ENCODE data around the gene HBM. TPM values are rescaled to one million over a fixed set of nuclear protein-coding genes. Genes with fewer than 3 reads are reported as not detected.

Gene HBM
- total RNA-seq, 1 experiment from 2014 or later = not detected

DNA sequence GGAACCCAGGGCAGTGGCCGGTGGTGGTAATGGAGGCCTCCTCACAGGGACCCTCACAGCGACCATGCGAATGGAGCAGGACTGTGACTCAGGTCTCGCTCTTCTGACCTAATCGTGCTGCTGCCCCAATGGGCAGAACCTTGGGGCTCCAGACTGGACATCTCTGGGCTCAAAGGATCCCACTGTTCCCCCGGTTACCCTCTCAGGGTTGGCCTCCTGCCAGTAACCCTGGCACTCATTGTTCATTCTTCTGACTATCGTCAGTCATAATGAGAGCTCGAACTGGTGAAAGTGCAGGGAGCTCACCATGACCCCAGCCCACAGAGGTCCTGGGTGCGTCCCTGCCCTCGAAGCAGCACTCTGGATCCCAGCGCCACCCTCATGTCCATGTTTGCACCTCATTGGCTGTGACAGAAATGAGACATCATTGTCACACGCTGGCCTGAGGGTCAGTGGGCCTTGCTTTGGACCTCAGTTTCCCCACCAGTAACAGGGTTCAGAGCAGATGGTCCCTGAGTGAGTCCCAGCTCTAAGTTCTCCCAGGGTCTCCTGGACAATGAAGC is 23.3 kb upstream of the HBM start:
- H2AK5ac ChIP-seq (ENCODE audit: insufficient read length, low read length) = no peak overlapping the region
- H2BK12ac ChIP-seq (ENCODE audit: insufficient read length, low read depth, low read length) = no peak overlapping the region
- no peak overlapping the region for H3T11ph ChIP-seq (ENCODE audit: low read length)
- no peaks in the 10 kb centered on the region for H3K4me1 ChIP-seq (ENCODE audit: insufficient read depth, low read length)
- H3K4me3 Mint-ChIP-seq = no peak overlapping the region
- H3K27ac Mint-ChIP-seq = no peak overlapping the region
- TF ChIP-seq, protein P1, sequence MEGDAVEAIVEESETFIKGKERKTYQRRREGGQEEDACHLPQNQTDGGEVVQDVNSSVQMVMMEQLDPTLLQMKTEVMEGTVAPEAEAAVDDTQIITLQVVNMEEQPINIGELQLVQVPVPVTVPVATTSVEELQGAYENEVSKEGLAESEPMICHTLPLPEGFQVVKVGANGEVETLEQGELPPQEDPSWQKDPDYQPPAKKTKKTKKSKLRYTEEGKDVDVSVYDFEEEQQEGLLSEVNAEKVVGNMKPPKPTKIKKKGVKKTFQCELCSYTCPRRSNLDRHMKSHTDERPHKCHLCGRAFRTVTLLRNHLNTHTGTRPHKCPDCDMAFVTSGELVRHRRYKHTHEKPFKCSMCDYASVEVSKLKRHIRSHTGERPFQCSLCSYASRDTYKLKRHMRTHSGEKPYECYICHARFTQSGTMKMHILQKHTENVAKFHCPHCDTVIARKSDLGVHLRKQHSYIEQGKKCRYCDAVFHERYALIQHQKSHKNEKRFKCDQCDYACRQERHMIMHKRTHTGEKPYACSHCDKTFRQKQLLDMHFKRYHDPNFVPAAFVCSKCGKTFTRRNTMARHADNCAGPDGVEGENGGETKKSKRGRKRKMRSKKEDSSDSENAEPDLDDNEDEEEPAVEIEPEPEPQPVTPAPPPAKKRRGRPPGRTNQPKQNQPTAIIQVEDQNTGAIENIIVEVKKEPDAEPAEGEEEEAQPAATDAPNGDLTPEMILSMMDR (conservative IDR thresholded peaks at IDR 0.05) = no peak
- H3K9me3 Mint-ChIP-seq = no peaks in the 10 kb centered on the region
- no peaks in the 10 kb centered on the region; a peak in 2 of 7 replicates for H3K36me3 Mint-ChIP-seq (ENCODE audit: insufficient read depth in 1 of 3, low read depth in 3 of 3)
- no peak overlapping the region for H4K91ac ChIP-seq (ENCODE audit: insufficient read length, low read depth, low read length)
- H3K23me2 ChIP-seq (ENCODE audit: insufficient read length, low read depth, low read length, poor library complexity, severe bottlenecking) = no peaks in the 10 kb centered on the region
- H3K56ac ChIP-seq (ENCODE audit: insufficient read length, low read depth, low read length) = no peak overlapping the region
- H3K18ac ChIP-seq (ENCODE audit: insufficient read length, low read depth, low read length) = no peak overlapping the region
- no peak overlapping the region for H2BK120ac ChIP-seq (ENCODE audit: low read depth, low read length, poor library complexity, severe bottlenecking)
- H3K4ac ChIP-seq (ENCODE audit: low read depth, low read length) = no peak overlapping the region
- WGBS (ENCODE audit: extremely low coverage, insufficient read length, low lambda C conversion rate) = no CpG with 5 or more reads among the region's 12 CpGs
- H2AFZ ChIP-seq (ENCODE audit: low read length) = no peak overlapping the region
- H2BK20ac ChIP-seq (ENCODE audit: low read depth, low read length, poor library complexity, severe bottlenecking) = no peak overlapping the region
- H3K14ac ChIP-seq (ENCODE audit: insufficient read depth, low read length) = no peak overlapping the region
- H3K4me2 ChIP-seq (ENCODE audit: insufficient read depth, insufficient read length, low read length) = no peak overlapping the region
- H3K23ac ChIP-seq (ENCODE audit: insufficient read length, low read depth, low read length) = no peak overlapping the region
- H3K4me1 Mint-ChIP-seq = no peaks in the 10 kb centered on the region; a peak in 1 of 4 replicates
- no peak for DNase-seq
- H4K20me1 ChIP-seq (ENCODE audit: control insufficient read depth, insufficient read depth, insufficient read length) = no peaks in the 10 kb centered on the region
- H3K79me1 ChIP-seq (ENCODE audit: insufficient read depth, low read depth, low read length, poor library complexity, severe bottlenecking) = no peaks in the 10 kb centered on the region
- H2BK15ac ChIP-seq (ENCODE audit: low read depth, low read length) = no peak overlapping the region
- H3K27me3 ChIP-seq (ENCODE audit: insufficient read depth, low read length) = no peaks in the 10 kb centered on the region; the same call in 1 of the 2 replicates
- H4K5ac ChIP-seq (ENCODE audit: insufficient read length, low read depth, low read length) = no peak overlapping the region
- no peaks in the 10 kb centered on the region for H3K9me3 ChIP-seq (ENCODE audit: control insufficient read depth, low read depth, low read length)
- no peaks in the 10 kb centered on the region for H3K79me2 ChIP-seq (ENCODE audit: insufficient read depth, low read length)
- no peak overlapping the region for H4K8ac ChIP-seq (replicated peaks; ENCODE audit: insufficient read length, low read depth, low read length)
- H3K9ac ChIP-seq (ENCODE audit: extremely low read depth, insufficient read length, low read length) = no peak overlapping the region
- peaks cover 16% of the 10 kb centered on the region for H3K27me3 Mint-ChIP-seq (ENCODE audit: low read depth)
- H3K27ac ChIP-seq (ENCODE audit: insufficient read length, low read depth, low read length) = no peak overlapping the region
- no peak overlapping the region for H2BK5ac ChIP-seq (ENCODE audit: insufficient read length, low read length)
